GM19240 (cell line): ENCODE measurements around the gene CYP2D6.

ENCODE experiments used
- DNase-seq: peaks from one replicate; pipeline ENCODE4 v3.0.0; 2011; ENCODE audit warnings: low spot score; ENCODE audit not compliant: insufficient read length

CYP2D6 gene

GRCh38 chr22:42084874-42085273, 45.7 kb downstream of the CYP2D6 start:
- DNase-seq = no peak

GRCh38 chr22:42083119-42083518, 47.5 kb downstream of the CYP2D6 start:
- no peak for DNase-seq

GRCh38 chr22:42080287-42080686, 50.3 kb downstream of the CYP2D6 start:
- no peak for DNase-seq

GRCh38 chr22:42079319-42080251, 51.0 kb downstream of the CYP2D6 start, which contains the start of gene SMDT1:
Gene SMDT1 (plus strand): TSS chr22:42079700. CDS start chr22:42079769, 69 bp downstream.
- DNase-seq = peak; percentile 98

- DNase-seq = no peak
Observed at GRCh38 chr22:42078469-42079318, 51.9 kb downstream of the CYP2D6 start.

DNA sequence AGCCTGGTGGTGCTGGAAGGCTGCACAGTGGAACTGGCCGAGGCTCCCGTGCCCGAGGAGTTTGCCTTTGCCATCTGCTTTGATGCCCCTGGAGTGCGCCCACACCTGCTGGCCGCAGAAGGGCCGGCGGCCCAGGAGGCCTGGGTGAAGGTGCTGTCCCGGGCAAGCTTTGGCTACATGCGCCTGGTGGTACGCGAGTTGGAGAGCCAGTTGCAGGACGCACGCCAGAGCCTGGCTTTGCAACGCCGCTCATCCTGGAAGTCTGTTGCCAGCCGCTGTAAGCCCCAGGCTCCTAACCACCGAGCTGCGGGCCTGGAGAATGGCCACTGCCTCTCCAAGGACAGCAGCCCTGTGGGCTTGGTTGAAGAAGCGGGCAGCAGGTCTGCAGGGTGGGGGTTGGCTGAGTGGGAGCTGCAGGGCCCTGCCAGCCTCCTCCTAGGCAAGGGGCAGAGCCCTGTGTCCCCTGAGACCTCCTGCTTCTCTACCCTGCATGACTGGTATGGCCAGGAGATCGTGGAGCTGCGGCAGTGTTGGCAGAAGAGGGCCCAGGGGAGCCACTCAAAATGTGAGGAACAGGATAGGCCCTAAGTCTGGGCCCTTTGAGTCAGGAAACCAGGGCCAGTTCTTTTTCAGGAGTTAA, 53.0 kb downstream of the CYP2D6 start:
- no peak for DNase-seq

DNA sequence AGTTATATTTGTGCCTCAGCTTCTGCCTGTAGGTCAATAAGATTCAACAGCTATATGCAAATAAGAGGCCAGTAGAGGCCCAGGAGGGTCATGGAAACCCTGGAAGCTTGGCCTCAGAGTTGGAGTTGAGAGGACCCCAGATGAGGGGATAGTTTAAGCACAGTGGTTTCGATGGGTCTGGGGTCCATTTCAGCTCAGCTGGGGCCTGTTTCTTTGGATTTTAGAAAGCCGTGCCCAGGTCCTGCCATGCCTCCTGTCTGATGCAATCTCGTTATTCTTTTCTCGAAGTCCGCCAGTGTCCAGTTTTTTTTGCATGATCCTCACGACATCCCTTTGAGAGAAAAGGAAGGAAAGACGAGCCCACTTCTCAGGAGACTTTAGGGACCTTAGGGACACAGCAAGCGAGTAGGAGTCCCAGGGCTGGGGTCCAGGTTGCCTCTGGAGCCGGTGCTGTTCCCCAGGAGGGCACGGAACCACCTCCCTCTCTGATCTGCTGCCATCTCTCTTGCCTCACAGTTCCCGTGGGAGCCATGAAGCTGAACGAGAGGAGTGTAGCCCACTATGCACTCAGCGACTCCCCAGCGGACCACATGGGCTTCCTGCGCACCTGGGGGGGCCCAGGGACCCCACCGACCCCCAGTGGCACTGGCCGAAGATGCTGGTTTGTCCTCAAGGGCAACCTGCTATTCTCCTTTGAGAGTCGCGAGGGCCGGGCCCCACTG, 53.7 kb downstream of the CYP2D6 start:
- no peak for DNase-seq
